Measurements from ENCODE around the gene NKAIN2.
"Not testable (repeated sequence)": the region's sequence is repeated elsewhere in the genome, so short reads cannot be mapped to it uniquely, and the experiment has no call there.

NKAIN2 gene

GRCh38 chr6:124722141-124722878 lies 918.6 kb downstream of the NKAIN2 start:
- no peak for DNase-seq

GRCh38 chr6:124723671-124724070 lies 920.0 kb downstream of the NKAIN2 start:
- DNase-seq: no peak

GRCh38 chr6:124737804-124738203 lies 934.1 kb downstream of the NKAIN2 start:
- DNase-seq: not testable (repeated sequence)

GRCh38 chr6:124738482-124738881 lies 934.8 kb downstream of the NKAIN2 start:
- no peak for DNase-seq

GRCh38 chr6:124741341-124741740 lies 937.7 kb downstream of the NKAIN2 start:
- no peak for DNase-seq

GRCh38 chr6:124742971-124743370 lies 939.3 kb downstream of the NKAIN2 start:
- DNase-seq: no peak

GRCh38 chr6:124743420-124743819 lies 939.8 kb downstream of the NKAIN2 start:
- no peak for DNase-seq

- no peak for DNase-seq
Observed at GRCh38 chr6:124747349-124747748, 943.7 kb downstream of the NKAIN2 start.

GRCh38 chr6:124748778-124749177 lies 945.1 kb downstream of the NKAIN2 start:
- DNase-seq: no peak

GRCh38 chr6:124753001-124753400 lies 949.3 kb downstream of the NKAIN2 start:
- DNase-seq: no peak

GRCh38 chr6:124753562-124754105 lies 950.0 kb downstream of the NKAIN2 start:
- DNase-seq: no peak

- no peak for DNase-seq
Observed at GRCh38 chr6:124755321-124755720, 951.7 kb downstream of the NKAIN2 start.

- DNase-seq: no peak
Observed at GRCh38 chr6:124757560-124757959, 953.9 kb downstream of the NKAIN2 start.

GRCh38 chr6:124758663-124759062 lies 955.0 kb downstream of the NKAIN2 start:
- no peak for DNase-seq

- no peak for DNase-seq
Observed at GRCh38 chr6:124765280-124765679, 961.6 kb downstream of the NKAIN2 start.

- DNase-seq: no peak
Observed at GRCh38 chr6:124768224-124768623, 964.6 kb downstream of the NKAIN2 start.

- DNase-seq: no peak
Observed at GRCh38 chr6:124769811-124770544, 966.3 kb downstream of the NKAIN2 start.

- no peak for DNase-seq
Observed at GRCh38 chr6:124770784-124771183, 967.1 kb downstream of the NKAIN2 start.

- no peak for DNase-seq
Observed at GRCh38 chr6:124772733-124773319, 969.2 kb downstream of the NKAIN2 start.

GRCh38 chr6:124775121-124775520 lies 971.5 kb downstream of the NKAIN2 start:
- no peak for DNase-seq

- DNase-seq: no peak
Observed at GRCh38 chr6:124777863-124778262, 974.2 kb downstream of the NKAIN2 start.

GRCh38 chr6:124780623-124781022 lies 977.0 kb downstream of the NKAIN2 start:
- DNase-seq: no peak

- DNase-seq: no peak
Observed at GRCh38 chr6:124783344-124783743, 979.7 kb downstream of the NKAIN2 start.

- no peak for DNase-seq
Observed at GRCh38 chr6:124791156-124791555, 987.5 kb downstream of the NKAIN2 start.

All from activated CD4-positive, alpha-beta T cell treated with anti-CD3 and anti-CD28 coated beads, Interleukin-2, amount 50 U/mL, for 4 hours (primary cell).